ENCODE results near the gene MYO1B. TPM values are rescaled to one million over a fixed set of nuclear protein-coding genes. Genes with fewer than 3 reads are reported as not detected.

MYO1B gene
- total and polyA plus RNA-seq, 8 donors: 28.6 to 102 (median 54.7) TPM

DNA sequence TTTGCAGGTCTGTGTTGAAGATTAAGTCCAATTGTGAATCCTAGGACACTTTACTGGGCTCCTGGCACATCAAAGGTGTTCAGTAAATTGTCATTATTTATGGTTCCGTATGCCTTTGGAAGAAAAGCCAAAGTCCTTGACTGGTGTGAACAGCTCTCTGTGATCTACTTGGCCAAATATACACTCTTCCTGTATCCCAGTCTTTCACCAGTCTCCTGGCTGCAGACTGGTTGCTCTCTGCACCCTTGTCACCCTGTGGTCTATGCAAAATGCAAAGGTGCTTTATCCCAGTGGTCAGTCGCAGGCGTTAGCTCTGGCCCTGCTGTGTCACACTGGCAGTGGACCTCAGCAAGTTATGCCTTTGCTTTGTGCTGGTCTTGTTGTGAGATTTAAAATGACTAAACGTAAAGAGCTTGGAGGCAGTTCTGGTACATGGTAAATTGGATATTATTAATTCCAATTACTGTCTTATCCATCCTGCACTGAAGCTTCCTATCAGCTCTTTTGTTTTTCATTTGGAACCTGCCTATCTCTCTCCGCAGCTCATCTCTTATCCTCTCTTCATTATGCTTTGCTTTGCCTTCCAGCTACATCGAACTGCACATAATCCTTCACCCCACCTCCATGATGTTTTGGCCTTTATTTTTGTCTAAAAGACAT, 83.1 kb downstream of the MYO1B start:
- TF ChIP-seq, protein P1, sequence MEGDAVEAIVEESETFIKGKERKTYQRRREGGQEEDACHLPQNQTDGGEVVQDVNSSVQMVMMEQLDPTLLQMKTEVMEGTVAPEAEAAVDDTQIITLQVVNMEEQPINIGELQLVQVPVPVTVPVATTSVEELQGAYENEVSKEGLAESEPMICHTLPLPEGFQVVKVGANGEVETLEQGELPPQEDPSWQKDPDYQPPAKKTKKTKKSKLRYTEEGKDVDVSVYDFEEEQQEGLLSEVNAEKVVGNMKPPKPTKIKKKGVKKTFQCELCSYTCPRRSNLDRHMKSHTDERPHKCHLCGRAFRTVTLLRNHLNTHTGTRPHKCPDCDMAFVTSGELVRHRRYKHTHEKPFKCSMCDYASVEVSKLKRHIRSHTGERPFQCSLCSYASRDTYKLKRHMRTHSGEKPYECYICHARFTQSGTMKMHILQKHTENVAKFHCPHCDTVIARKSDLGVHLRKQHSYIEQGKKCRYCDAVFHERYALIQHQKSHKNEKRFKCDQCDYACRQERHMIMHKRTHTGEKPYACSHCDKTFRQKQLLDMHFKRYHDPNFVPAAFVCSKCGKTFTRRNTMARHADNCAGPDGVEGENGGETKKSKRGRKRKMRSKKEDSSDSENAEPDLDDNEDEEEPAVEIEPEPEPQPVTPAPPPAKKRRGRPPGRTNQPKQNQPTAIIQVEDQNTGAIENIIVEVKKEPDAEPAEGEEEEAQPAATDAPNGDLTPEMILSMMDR (IDR thresholded peaks at IDR 0.05): no peak
- ATAC-seq: no peak
- Histone ChIP-seq H3K27ac (no peak overlapping the region), H3K27me3 (no peaks in the 10 kb centered on the region), H3K4me1 (no peaks in the 10 kb centered on the region), H3K36me3 (peaks cover 0 to 17% (median 0%) of the 10 kb centered on the region in 3 donors), H3K9me3 (no peaks in the 10 kb centered on the region), H3K4me3 (no peak overlapping the region)
- no peak for FAIRE-seq
- DNase-seq: no peak
- intact Hi-C loops (cut with DNase I): no loop called here
- WGBS, 2 donors: 88 to 89% methylated on average over 6 of the region's 6 CpGs

DNA sequence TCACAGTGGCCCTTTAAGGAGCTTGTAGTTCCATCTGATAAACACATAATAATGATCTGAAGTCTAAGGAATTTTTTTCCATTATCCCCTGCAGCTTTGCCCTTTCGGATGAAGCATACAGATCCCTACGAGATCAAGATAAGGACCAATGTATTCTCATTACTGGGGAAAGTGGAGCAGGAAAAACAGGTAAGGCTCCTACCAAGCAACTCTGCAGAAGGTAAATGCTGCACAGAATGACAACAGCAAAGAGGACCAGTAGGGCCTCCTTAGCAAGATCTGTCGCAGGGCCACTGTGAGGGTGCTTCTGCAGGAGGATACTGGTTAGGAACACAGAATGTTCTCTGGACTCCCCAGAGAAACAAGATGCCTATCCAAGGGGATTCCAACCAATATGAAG, 84.6 kb downstream of the MYO1B start:
- no peak for ATAC-seq
- intact Hi-C loops (cut with DNase I): no loop called here
- Histone ChIP-seq H3K27me3 (no peaks in the 10 kb centered on the region), H3K4me1 (no peaks in the 10 kb centered on the region), H3K4me3 (no peak overlapping the region), H3K36me3 (peaks cover 0 to 17% (median 0%) of the 10 kb centered on the region in 3 donors), H3K9me3 (no peaks in the 10 kb centered on the region), H3K27ac (no peak overlapping the region)
- 79 to 85% methylated on average over 3 of the region's 3 CpGs for WGBS, 2 donors
- DNase-seq: no peak
- no peak for FAIRE-seq
- TF ChIP-seq, protein P1 (IDR thresholded peaks at IDR 0.05): no peak

DNA sequence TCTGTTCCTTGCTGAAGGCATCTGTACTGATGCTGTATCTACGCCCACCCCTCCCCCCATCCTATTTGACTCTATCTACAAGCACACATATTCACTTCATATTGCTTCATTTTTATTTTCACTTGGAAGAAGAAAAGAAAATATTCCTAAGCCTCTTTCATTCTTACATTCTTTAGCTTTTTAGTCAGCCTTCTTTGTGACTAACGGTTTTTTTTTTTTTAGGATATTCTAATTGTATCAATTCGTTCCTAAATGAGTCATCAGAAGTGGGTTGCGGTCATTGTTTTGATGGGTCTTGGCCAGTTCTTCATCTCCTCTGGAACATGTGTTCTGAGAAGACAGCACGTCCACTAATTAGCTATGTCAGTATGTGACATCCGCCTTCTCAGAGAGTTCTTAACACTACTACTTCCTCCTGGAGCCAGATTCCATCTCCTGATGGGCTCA, 88.7 kb downstream of the MYO1B start:
- DNase-seq: no peak
- Histone ChIP-seq H3K36me3 (peaks cover 0 to 17% (median 0%) of the 10 kb centered on the region in 3 donors), H3K4me3 (no peak overlapping the region), H3K27me3 (no peaks in the 10 kb centered on the region), H3K27ac (no peak overlapping the region), H3K4me1 (no peaks in the 10 kb centered on the region), H3K9me3 (no peaks in the 10 kb centered on the region)
- 85 to 89% methylated on average over 6 of the region's 6 CpGs for WGBS, 2 donors
- intact Hi-C loops (cut with DNase I): no loop called here
- TF ChIP-seq, protein P1 (IDR thresholded peaks at IDR 0.05): no peak
- no peak for ATAC-seq
- FAIRE-seq: no peak

DNA sequence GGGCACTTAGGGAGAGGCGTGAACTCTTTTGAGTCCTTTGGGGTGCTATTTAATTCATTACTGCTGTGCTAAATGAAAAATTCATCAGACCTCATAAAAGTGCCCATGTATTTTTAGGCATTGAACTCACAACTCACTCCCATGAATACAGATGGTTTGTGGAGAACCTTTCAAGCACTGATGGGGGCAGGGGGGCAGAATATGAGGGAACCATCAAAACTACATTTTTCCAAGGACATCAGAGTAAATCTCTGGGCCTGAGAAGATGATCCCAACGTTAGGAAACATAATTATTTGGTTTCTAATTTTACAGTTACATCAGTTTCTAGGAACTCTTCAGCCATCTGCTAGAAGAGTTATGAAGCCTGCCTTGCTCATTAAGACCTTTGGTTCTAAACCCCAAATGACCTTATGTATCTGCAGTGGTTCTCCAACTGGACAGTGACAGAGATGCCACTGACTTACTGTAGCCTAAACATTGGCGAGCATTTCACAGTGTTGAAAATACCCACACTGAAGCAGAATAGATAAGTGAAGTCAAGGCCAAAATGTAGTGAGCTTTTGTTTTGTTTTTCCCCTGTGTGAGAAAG, 90.8 kb downstream of the MYO1B start:
- FAIRE-seq: no peak
- TF ChIP-seq, protein P1 (IDR thresholded peaks at IDR 0.05): no peak
- Histone ChIP-seq H3K9me3 (no peaks in the 10 kb centered on the region), H3K4me1 (no peaks in the 10 kb centered on the region), H3K36me3 (peaks cover 0 to 6% (median 0%) of the 10 kb centered on the region in 3 donors), H3K27ac (no peak overlapping the region), H3K27me3 (no peaks in the 10 kb centered on the region), H3K4me3 (no peak overlapping the region)
- 78% methylated on average over 3 of the region's 3 CpGs for WGBS, 2 donors
- intact Hi-C loops (cut with DNase I): no loop called here
- ATAC-seq: no peak
- no peak for DNase-seq

DNA sequence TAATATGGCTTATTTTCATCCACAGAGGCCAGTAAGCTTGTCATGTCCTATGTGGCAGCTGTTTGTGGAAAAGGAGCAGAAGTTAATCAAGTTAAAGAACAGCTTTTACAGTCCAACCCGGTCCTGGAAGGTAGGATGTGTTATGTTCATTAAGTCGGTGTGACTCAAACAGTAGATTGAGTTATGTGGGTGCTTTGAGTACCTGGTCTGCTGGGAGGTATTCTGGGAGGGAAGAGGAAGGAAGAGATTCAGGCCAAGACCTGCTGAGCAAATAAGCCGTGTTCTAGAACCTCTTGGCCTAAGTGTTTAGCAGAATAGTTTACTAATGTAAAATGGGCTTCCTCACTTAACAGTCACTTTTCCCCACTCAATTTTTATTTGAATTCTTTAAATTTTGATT, 96.2 kb downstream of the MYO1B start:
- intact Hi-C loops (cut with DNase I): no loop called here
- H3K27me3 ChIP-seq: no peaks in the 10 kb centered on the region
- no peak for ATAC-seq

More for the DNA sequence above, 96.2 kb downstream of the MYO1B start:
- TF ChIP-seq, protein P1 (IDR thresholded peaks at IDR 0.05): no peak
- Histone ChIP-seq H3K9me3 (no peaks in the 10 kb centered on the region), H3K36me3 (no peaks in the 10 kb centered on the region), H3K4me1 (no peaks in the 10 kb centered on the region), H3K27ac (no peak overlapping the region), H3K4me3 (no peak overlapping the region)
- 58 to 63% methylated on average over 3 of the region's 3 CpGs for WGBS, 2 donors
- DNase-seq (no peak), FAIRE-seq (no peak)
